Prostate gland (tissue), 2 donors: ENCODE data around the gene ZNF423. TPM values are rescaled to one million over a fixed set of nuclear protein-coding genes. Genes with fewer than 3 reads are reported as not detected.

ENCODE experiments used
- DNase-seq: peaks from one replicate; pipeline ENCODE4 v3.0.0-alpha.2; 2019; ENCODE audit warnings: low spot score
- H3K27ac ChIP-seq, 2 donors: fragments of 200-600 bp; sonication (generic); 2 replicates each; pipeline ENCODE4 v1.5.1; 2017 to 2019
- H3K27me3 ChIP-seq: fragments of 200-600 bp; sonication (generic); replicated peaks from 2 replicates; pipeline ENCODE4 v1.5.1; 2019; ENCODE audit not compliant: insufficient read depth
- H3K36me3 ChIP-seq, 2 donors: fragments of 200-600 bp; sonication (generic); 1 replicate in 1 of 2; 2 replicates in 1 of 2; pipeline versions ENCODE4 v1.5.1 to v1.8.1; 2017 to 2019
- H3K4me1 ChIP-seq: fragments of 200-600 bp; sonication (generic); replicated peaks from 2 replicates; pipeline ENCODE4 v1.5.1; 2019
- H3K4me3 ChIP-seq, 2 donors: fragments of 200-600 bp; sonication (generic); 2 replicates each; pipeline ENCODE4 v1.5.1; 2017 to 2019
- H3K9me3 ChIP-seq: fragments of 200-600 bp; sonication (generic); 2 replicates; pipeline ENCODE4 v1.5.1; 2017
- CTCF ChIP-seq, 4 experiments: fragments of 200-600 bp in 2 of 4; fragments of 450-650 bp in 2 of 4; sonication (generic) in 2 of 4; IDR thresholded peaks; 1 replicate in 3 of 4; 2 replicates in 1 of 4; pipeline ENCODE4 v1.5.1; 2016 to 2019; ENCODE audit warnings: antibody characterized with exemption in 4 of 4, mild to moderate bottlenecking in 2 of 4, moderate library complexity in 2 of 4
- POLR2A ChIP-seq: fragments of 450-650 bp; IDR thresholded peaks from one replicate; pipeline ENCODE4 v1.6.1; 2016; ENCODE audit warnings: antibody characterized with exemption, mild to moderate bottlenecking
- POLR2AphosphoS5 ChIP-seq: sonication (generic); formaldehyde crosslinking; IDR thresholded peaks from one replicate; pipeline ENCODE4 v1.6.1; 2017; ENCODE audit warnings: antibody characterized with exemption
- WGBS: methylation state at CpG from one replicate; pipeline ENCODE4 v1.1.5; 2018; 5-methylcytosine and 5-hydroxymethylcytosine counted together
- intact Hi-C: fragments of 100-400 bp; cut with DNase I; formaldehyde crosslinking; loops from one replicate; pipeline ENCODE4 v1.14.2; 2022
- total RNA-seq, 2 donors: library from RNA; depleted of rRNA; stranded (reverse); fragments of >200 nt; gene quantifications; one replicate each; pipeline ENCODE4 v1.1.0, GENCODE V29; 2016

Gene ZNF423
- total RNA-seq, 2 donors from 2014 or later, result 6.1 to 22.7 TPM

- no peaks in the 10 kb centered on the region for H3K36me3 ChIP-seq
- H3K27me3 ChIP-seq, result no peaks in the 10 kb centered on the region
- H3K4me1 ChIP-seq, result peaks cover 6% of the 10 kb centered on the region
- DNase-seq, result no peak
- intact Hi-C loops, result loop anchor here (5.0 to 10.0 kb wide), 6 partner anchors 106 to 366 kb away; partner anchors contain the start of gene TENT4B
- no peaks in the 10 kb centered on the region for H3K9me3 ChIP-seq
- H3K27ac ChIP-seq, result peak overlapping the region; percentile 85 to 86
- WGBS, result under 1% methylated on average over 76 of the region's 90 CpGs
- TF ChIP-seq POLR2A, result no peak
- TF ChIP-seq CTCF (IDR thresholded peaks at IDR 0.05), result peak in 1 of 4 experiments; percentile 5
- H3K4me3 ChIP-seq, result peak overlapping the region; percentile 70 to 79
These were observed 2.5 kb upstream of the ZNF423 start for GRCh38 chr16:49858200-49859124.

- H3K9me3 ChIP-seq, result no peaks in the 10 kb centered on the region
- no peak for DNase-seq
- TF ChIP-seq POLR2AphosphoS5 (no peak), CTCF (IDR thresholded peaks at IDR 0.05) (peak; percentile 57 to 80 (median 72))
- no peaks in the 10 kb centered on the region for H3K36me3 ChIP-seq
- H3K4me1 ChIP-seq, result peaks cover 6% of the 10 kb centered on the region
- WGBS, result 0% methylated on average over 35 of the region's 52 CpGs
- peak overlapping the region; percentile 70 to 79 for H3K4me3 ChIP-seq
- intact Hi-C loops, result loop anchor here (5.0 to 10.0 kb wide), 6 partner anchors 105 to 365 kb away; partner anchors contain the start of gene TENT4B
- peak overlapping the region; percentile 85 to 86 for H3K27ac ChIP-seq
- H3K27me3 ChIP-seq, result no peaks in the 10 kb centered on the region
These were observed 1.7 kb upstream of the ZNF423 start for GRCh38 chr16:49857423-49858181.

- peak overlapping the region; percentile 70 to 79 for H3K4me3 ChIP-seq
- no peaks in the 10 kb centered on the region for H3K27me3 ChIP-seq
- no peaks in the 10 kb centered on the region for H3K9me3 ChIP-seq
- intact Hi-C loops, result loop anchor here (5.0 to 10.0 kb wide), 6 partner anchors 104 to 364 kb away; partner anchors contain the start of gene TENT4B
- H3K36me3 ChIP-seq, result no peaks in the 10 kb centered on the region
- WGBS, result 0% methylated on average over 53 of the region's 86 CpGs
- TF ChIP-seq CTCF (IDR thresholded peaks at IDR 0.05) (peak in 2 of 4 experiments; percentile 21 to 41), POLR2A (no peak)
- peaks cover 6% of the 10 kb centered on the region for H3K4me1 ChIP-seq
- peak overlapping the region; percentile 85 to 86 for H3K27ac ChIP-seq
- peak; percentile 69 for DNase-seq
These were observed 889 bp upstream of the ZNF423 start for GRCh38 chr16:49856672-49857330.

- H3K27me3 ChIP-seq, result no peaks in the 10 kb centered on the region
- H3K4me3 ChIP-seq, result peak overlapping the region; percentile 70 to 79
- TF ChIP-seq POLR2AphosphoS5 (peak; percentile 31), CTCF (IDR thresholded peaks at IDR 0.05) (no peak), POLR2A (peak; percentile 63)
- peaks cover 9% of the 10 kb centered on the region for H3K4me1 ChIP-seq
- H3K36me3 ChIP-seq, result no peaks in the 10 kb centered on the region
- under 1% methylated on average over 65 of the region's 75 CpGs for WGBS
- intact Hi-C loops, result loop anchor here (5.0 to 10.0 kb wide), 6 partner anchors 103 to 363 kb away; partner anchors contain the start of gene TENT4B
- H3K9me3 ChIP-seq, result no peaks in the 10 kb centered on the region
- peak overlapping the region; percentile 85 to 86 for H3K27ac ChIP-seq
- peak; percentile 84 for DNase-seq
These were observed 561 bp downstream of the ZNF423 start for GRCh38 chr16:49855280-49855821.
